ENCODE data around the gene DIP2C. TPM values are rescaled to one million over a fixed set of nuclear protein-coding genes. Genes with fewer than 3 reads are reported as not detected.

Gene DIP2C
- total RNA-seq, 3 donors from 2014 or later: 17.1 to 48.2 (median 20.3) TPM

DNA sequence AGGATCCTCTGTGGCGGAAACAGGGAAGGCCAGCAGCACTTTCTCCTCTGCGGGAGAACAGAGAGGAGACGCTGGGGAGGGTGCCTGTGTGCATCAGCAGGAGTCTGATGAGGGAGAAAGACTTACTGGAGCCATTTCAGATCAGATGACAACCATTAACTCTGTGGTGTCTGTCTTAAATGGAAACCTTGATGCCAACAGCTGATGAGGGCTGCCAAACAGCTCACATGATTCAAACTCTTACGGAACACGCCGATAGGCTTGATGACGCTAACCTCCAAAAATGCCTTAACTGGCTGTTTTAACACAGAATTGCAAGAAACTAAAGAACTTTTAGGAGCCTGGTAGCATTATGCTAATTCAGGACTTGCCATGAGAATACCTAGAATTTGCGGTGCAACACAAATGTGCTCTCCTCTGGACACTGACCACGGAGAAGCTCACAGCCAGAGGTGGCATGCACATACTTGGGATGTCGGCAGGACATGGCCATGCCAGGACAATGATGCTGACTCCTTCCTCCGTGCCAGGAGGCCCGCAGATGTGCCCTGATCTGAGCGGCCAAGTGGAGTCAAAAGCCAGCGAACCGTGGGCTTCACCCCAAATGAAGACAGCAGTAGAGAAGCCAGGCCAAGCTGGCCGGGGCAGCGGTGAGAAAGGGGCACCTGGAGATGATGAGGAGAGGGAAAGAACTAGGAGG lies 399.3 kb downstream of the DIP2C start:
- TF ChIP-seq POLR2AphosphoS5 (IDR thresholded peaks at IDR 0.05) (no peak), POLR2A (IDR thresholded peaks at IDR 0.05) (no peak)
- TF ChIP-seq, protein P1, sequence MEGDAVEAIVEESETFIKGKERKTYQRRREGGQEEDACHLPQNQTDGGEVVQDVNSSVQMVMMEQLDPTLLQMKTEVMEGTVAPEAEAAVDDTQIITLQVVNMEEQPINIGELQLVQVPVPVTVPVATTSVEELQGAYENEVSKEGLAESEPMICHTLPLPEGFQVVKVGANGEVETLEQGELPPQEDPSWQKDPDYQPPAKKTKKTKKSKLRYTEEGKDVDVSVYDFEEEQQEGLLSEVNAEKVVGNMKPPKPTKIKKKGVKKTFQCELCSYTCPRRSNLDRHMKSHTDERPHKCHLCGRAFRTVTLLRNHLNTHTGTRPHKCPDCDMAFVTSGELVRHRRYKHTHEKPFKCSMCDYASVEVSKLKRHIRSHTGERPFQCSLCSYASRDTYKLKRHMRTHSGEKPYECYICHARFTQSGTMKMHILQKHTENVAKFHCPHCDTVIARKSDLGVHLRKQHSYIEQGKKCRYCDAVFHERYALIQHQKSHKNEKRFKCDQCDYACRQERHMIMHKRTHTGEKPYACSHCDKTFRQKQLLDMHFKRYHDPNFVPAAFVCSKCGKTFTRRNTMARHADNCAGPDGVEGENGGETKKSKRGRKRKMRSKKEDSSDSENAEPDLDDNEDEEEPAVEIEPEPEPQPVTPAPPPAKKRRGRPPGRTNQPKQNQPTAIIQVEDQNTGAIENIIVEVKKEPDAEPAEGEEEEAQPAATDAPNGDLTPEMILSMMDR (IDR thresholded peaks at IDR 0.05): no peak
- Histone ChIP-seq H3K9me3 (no peaks in the 10 kb centered on the region), H3K27ac (no peak overlapping the region), H3K36me3 (no peaks in the 10 kb centered on the region), H3K4me3 (no peak overlapping the region), H3K4me1 (no peaks in the 10 kb centered on the region), H3K27me3 (no peaks in the 10 kb centered on the region)
- intact Hi-C loops (cut with DNase I; ENCODE audit: low total_unique reads): no loop called here
- no peak for DNase-seq (ENCODE audit: low spot score in 2 of 2)

DNA sequence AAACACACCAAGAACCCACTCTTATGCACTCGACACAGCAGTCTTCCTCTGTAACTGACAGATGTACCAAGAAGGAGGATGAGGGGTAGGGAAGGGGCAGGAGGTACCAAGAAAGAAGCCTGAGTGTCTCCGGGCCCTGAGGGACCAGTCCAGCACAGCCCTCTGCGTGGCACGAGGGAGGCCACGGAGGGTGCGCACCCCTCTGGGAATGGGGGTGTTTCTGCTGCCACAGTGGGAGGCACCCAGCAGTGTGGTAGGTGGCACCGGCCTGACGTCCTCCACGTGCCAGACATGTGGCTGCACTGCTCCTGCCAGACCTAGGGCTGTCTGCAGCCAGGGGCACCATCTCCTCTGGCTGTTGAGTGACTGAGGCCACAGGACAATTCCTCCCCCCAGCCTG lies 399.9 kb downstream of the DIP2C start:
- H3K4me1 ChIP-seq: no peaks in the 10 kb centered on the region
- no peaks in the 10 kb centered on the region for H3K27me3 ChIP-seq
- no peaks in the 10 kb centered on the region for H3K36me3 ChIP-seq
- H3K27ac ChIP-seq: no peak overlapping the region
- no peak overlapping the region for H3K4me3 ChIP-seq
- no peaks in the 10 kb centered on the region for H3K9me3 ChIP-seq
- TF ChIP-seq POLR2AphosphoS5 (IDR thresholded peaks at IDR 0.05) (no peak), POLR2A (IDR thresholded peaks at IDR 0.05) (no peak)
- TF ChIP-seq, protein P1 (IDR thresholded peaks at IDR 0.05): no peak
- intact Hi-C loops (cut with DNase I; ENCODE audit: low total_unique reads): no loop called here
- DNase-seq (ENCODE audit: low spot score in 2 of 2): no peak

DNA sequence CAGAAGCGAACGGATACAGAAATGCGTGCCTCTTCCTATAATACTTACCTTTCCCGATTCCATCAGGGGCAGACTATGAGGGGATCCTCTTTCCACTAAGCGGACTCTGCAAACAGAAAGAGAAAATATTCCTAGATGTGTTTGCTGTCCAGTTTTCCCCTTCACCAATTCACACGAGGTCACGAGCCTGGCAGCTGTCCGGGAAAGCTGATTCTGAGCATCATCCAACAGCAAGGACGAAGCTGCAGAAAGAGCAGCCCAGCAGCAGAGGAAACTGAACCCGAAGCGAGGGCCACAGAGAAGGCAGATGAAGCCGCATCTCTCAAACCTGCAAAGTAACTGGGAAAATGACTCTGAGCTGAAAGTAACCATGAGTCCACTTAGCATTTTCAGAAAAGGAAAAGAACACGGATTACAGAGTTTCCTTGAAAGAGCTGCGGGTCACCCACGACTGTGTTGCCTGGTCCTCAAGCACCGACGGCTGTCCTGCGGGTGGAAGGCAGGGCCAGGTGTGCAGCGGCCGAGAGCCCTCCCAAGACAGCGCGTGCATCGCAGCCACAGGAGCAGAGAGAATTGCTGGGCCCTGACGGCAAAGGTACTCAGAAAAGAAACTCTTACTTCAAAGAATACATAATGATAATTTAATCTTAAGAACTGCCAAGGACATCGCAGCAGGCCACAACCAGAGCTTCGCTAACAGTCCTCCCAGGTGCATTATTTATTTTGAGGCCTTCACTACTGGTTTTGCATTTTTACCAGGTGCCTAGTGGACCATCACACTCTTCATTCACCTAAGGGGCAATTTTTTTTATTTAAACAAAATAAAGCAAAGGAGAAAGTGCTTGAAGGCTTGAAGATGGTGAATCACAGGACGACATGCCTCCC lies 400.9 kb downstream of the DIP2C start:
- no peak overlapping the region for H3K27ac ChIP-seq
- peaks cover 4% of the 10 kb centered on the region for H3K36me3 ChIP-seq
- DNase-seq (ENCODE audit: low spot score in 2 of 2): no peak
- H3K27me3 ChIP-seq: no peaks in the 10 kb centered on the region
- intact Hi-C loops (cut with DNase I; ENCODE audit: low total_unique reads): no loop called here
- no peaks in the 10 kb centered on the region for H3K9me3 ChIP-seq
- no peaks in the 10 kb centered on the region for H3K4me1 ChIP-seq
- H3K4me3 ChIP-seq: no peak overlapping the region
- TF ChIP-seq, protein P1 (IDR thresholded peaks at IDR 0.05): no peak
- TF ChIP-seq POLR2A (IDR thresholded peaks at IDR 0.05) (no peak), POLR2AphosphoS5 (IDR thresholded peaks at IDR 0.05) (no peak)

DNA sequence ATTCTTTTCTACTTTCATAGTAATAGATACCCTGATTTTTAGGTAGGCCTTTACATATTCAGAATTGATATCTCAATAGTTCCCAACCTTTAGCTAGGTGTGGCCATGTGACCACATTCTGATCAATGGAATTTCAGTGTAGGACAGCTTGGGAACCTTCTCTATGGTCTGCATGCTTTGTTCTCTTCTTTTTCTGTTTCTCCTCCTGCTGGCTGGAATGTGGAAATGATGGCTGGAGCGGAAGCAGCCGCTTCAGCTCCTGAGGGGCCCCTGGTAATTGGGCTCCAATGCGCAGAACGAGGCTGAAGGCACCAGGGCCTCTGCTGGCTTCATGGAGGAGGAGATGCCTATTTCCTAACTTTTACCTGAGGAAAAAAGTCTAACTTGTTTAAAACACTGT lies 401.7 kb downstream of the DIP2C start:
- Histone ChIP-seq H3K4me3 (no peak overlapping the region), H3K27ac (no peak overlapping the region), H3K9me3 (no peaks in the 10 kb centered on the region), H3K36me3 (peaks cover 4% of the 10 kb centered on the region), H3K4me1 (no peaks in the 10 kb centered on the region), H3K27me3 (no peaks in the 10 kb centered on the region)
- intact Hi-C loops (cut with DNase I; ENCODE audit: low total_unique reads): no loop called here
- no peak for DNase-seq (ENCODE audit: low spot score in 2 of 2)
- TF ChIP-seq POLR2A (IDR thresholded peaks at IDR 0.05) (no peak), POLR2AphosphoS5 (IDR thresholded peaks at IDR 0.05) (no peak)
- TF ChIP-seq, protein P1 (IDR thresholded peaks at IDR 0.05): no peak
